Measurements from ENCODE around the gene NWD2. TPM values are rescaled to one million over a fixed set of nuclear protein-coding genes. Genes with fewer than 3 reads are reported as not detected.

NWD2 gene
- total and polyA plus RNA-seq, 9 of the 15 experiments (the other 6 are each of a cell fraction or from before 2014, with no cell fraction given) = not detected

DNA sequence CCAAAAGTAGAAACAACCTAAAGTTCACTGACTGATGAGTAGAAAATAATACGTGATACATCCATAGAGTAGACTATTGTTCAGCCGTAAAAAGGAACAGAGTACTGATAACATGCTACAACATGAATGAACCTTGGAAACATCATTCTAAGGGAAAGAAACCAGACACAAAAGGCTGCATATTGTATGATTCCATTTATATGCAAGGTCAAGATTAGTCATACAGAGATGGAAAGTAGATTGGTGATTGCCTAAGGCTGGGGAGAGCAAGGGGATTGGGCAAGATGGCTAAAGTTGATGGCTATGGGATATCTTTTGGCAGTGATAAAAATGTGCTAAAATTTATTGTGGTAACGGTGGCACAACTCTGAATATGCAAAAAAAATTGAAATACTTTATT lies 232.6 kb downstream of the NWD2 start (continued):
- TF ChIP-seq MXD1 (CRISPR knock-in tag; IDR thresholded peaks at IDR 0.05; ENCODE audit: borderline replicate concordance, poor library complexity, severe bottlenecking) (no peak), SPI1 (IDR thresholded peaks at IDR 0.05; ENCODE audit: borderline replicate concordance, low read depth, low read length) (no peak)

DNA sequence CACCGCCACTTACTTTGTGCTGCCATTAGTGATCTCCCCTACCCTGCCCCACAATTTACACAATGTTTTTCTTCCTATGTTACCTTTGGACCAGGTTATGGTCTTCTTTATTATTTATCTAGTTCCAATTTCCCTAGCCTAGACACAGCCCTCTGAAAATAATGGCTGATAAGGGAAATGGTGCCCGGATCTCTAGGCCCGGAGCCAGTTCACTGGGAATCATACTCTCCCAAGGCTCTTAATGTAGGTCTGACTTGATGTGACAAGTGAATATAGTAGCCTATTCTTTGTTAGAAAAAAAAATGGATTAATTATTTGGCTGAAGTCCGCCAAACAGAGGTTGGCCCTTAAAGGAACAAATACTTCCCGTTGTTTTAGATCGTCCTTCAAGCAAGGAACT lies 233.6 kb downstream of the NWD2 start:
- ChIA-PET POLR2A (interaction anchor here (1.0 kb wide), 1 partner anchor 10 kb away, joined by 3 read pairs; no protein-coding TSS in a partner anchor), CTCF (ENCODE audit: low intra/inter-chr PET ratio) (no interaction called here)
- H3K4me2 ChIP-seq (ENCODE audit: insufficient read depth, low read length) = no peak overlapping the region
- WGBS (ENCODE audit: insufficient coverage, low coverage, missing lambda C conversion rate) = 3% methylated on average over 5 of the region's 6 CpGs
- DNase-seq (ENCODE audit: extremely low read depth in 1 of 4, low spot score in 3 of 4) (no peak), FAIRE-seq (no peak), ATAC-seq (no peak)
- no TSS peak for BruUV-seq (replicated peaks)
- no peaks in the 10 kb centered on the region for H3K27me3 ChIP-seq (ENCODE audit: control insufficient read depth in 2 of 2, insufficient read depth in 2 of 2, low read length in 2 of 2)
- TF ChIP-seq ZZZ3 (IDR thresholded peaks at IDR 0.05) (no peak), NFIX (CRISPR knock-in tag; IDR thresholded peaks at IDR 0.05; ENCODE audit: low read depth) (no peak), WHSC1 (IDR thresholded peaks at IDR 0.05; ENCODE audit: low read length) (no peak), ZNF3 (CRISPR knock-in tag; IDR thresholded peaks at IDR 0.05) (no peak), MIER1 (IDR thresholded peaks at IDR 0.05; ENCODE audit: low read depth) (no peak), ZBTB9 (CRISPR knock-in tag; IDR thresholded peaks at IDR 0.05) (no peak), CC2D1A (IDR thresholded peaks at IDR 0.05) (no peak), ZNF274 (IDR thresholded peaks at IDR 0.05; ENCODE audit: borderline replicate concordance, low read depth, low read length) (no peak), ZNF609 (CRISPR knock-in tag; IDR thresholded peaks at IDR 0.05; ENCODE audit: borderline replicate concordance) (no peak), ZNF778 (CRISPR knock-in tag; IDR thresholded peaks at IDR 0.05) (no peak), SMAD1 (IDR thresholded peaks at IDR 0.05; ENCODE audit: low read depth, low read length, partially characterized antibody) (no peak)
- no peaks in the 10 kb centered on the region for H3K79me2 ChIP-seq (ENCODE audit: control insufficient read depth, insufficient read depth, low read length)
- H3K4me1 ChIP-seq (replicated peaks in 1 of 2; ENCODE audit: control insufficient read depth in 2 of 2, insufficient read depth in 2 of 2, low read length in 2 of 2) = no peaks in the 10 kb centered on the region
- no peak overlapping the region for H3K9ac ChIP-seq (ENCODE audit: insufficient read depth in 1 of 2, low read depth in 2 of 2, low read length in 2 of 2)
- in situ Hi-C loops (cut with MboI) (no loop called here), intact Hi-C loops (cut with micrococcal nuclease) (no loop called here)
- no peaks in the 10 kb centered on the region for H3K9me1 ChIP-seq (ENCODE audit: control insufficient read depth, insufficient read depth, low read length)
- H3K36me3 ChIP-seq (ENCODE audit: control insufficient read depth, insufficient read depth, low read length) = no peaks in the 10 kb centered on the region
- no peak overlapping the region for H2AFZ ChIP-seq (ENCODE audit: low read depth, low read length)
- no peak overlapping the region for H3K27ac ChIP-seq (ENCODE audit: extremely low read depth, low read depth, low read length)
- no peaks in the 10 kb centered on the region for H3K9me3 ChIP-seq (replicated peaks; ENCODE audit: control insufficient read depth, insufficient read depth, low read depth, low read length)
- no peak overlapping the region for H3K4me3 ChIP-seq
- H4K20me1 ChIP-seq (replicated peaks; ENCODE audit: control insufficient read depth, insufficient read depth, low read length) = no peaks in the 10 kb centered on the region
